KG1 (cell line): ENCODE measurements around the gene SNX14.
"Not testable (repeated sequence)": the region's sequence is repeated elsewhere in the genome, so short reads cannot be mapped to it uniquely, and the experiment has no call there.

ENCODE experiments used
- DNase-seq: peaks from one replicate; lab custom pipeline; 2025; lab: John Stamatoyannopoulos, UW

Gene SNX14

DNA sequence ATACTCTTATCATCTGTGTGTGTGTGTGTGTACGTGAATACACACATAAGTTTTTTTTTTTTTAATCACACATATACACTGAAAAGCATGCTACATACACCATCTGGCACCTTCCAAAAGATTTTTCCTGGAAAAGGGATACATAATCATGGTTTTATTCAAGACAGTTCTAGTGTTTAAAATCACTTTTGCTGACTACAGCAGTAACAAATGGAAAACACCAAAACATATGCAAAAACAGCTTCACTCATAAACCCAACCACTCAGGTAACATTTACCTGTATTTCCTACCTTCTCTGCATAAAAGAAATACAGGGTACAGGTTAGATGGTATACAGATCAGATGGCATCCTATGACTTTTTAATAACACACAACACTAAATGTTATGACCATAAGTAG, 2.5 kb downstream of the SNX14 start:
- DNase-seq = no peak

DNA sequence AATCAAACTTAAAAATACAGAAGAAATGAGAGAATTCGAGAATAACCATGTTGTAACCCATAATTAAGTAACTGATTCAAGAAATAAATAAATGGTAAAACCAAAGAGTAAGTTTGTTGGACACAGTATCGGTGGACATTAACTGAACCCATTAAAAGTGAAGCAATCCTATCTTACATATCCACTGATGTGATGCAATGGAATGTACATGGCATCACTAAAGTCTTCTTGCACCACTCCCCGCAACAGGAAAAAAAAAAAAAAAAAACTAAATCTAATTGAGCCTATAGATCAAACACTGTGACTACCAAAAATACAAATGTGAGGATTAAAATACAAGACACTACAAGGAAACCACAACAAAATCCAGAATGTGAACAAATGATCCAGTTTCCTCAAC, 7.9 kb downstream of the SNX14 start:
- no peak for DNase-seq

- DNase-seq = not testable (repeated sequence)
These were observed 10.8 kb downstream of the SNX14 start for GRCh38 chr6:85582832-85583231.

DNA sequence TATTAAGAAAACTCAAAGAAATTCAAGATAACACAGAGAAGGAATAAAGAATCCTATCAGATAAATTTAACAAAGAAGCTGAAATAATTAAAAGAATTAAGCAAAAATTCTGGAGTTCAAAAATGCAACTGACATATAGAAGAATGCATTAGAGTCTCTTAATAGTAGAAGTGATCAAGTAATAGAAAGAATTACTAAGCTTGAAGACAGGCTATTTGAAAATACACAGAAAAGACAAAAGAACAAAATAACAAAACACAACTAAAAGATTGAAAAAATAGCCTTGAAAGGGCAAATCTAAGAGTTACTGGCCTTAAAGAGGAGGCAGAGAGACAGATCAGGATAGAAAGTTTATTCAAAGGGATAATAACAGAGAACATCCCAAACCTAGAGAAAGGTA, 12.1 kb downstream of the SNX14 start:
- DNase-seq = no peak

GRCh38 chr6:85580878-85581267, 12.8 kb downstream of the SNX14 start:
- DNase-seq = no peak

GRCh38 chr6:85580118-85580877, 13.4 kb downstream of the SNX14 start:
- no peak for DNase-seq

GRCh38 chr6:85579581-85579980, 14.1 kb downstream of the SNX14 start:
- DNase-seq = no peak

DNA sequence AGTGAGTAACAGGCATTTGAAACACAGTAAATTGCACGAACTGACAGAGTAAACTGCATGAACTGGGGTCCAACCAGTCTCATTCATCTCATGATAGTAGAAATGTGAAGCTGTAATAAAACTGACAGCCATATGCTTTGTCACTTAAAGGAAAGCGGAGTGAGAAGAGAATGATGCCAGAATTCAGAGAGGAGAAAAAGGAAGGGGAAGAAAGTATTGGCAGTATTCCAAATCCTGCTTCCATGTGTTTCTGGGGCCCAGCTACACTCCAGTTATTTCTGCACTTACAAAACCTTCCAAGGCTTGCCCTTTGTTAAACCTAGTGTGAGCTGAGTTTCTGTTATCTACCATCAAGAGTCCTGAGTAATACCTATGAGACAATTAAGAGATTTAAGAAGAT, 17.2 kb downstream of the SNX14 start:
- no peak for DNase-seq

DNA sequence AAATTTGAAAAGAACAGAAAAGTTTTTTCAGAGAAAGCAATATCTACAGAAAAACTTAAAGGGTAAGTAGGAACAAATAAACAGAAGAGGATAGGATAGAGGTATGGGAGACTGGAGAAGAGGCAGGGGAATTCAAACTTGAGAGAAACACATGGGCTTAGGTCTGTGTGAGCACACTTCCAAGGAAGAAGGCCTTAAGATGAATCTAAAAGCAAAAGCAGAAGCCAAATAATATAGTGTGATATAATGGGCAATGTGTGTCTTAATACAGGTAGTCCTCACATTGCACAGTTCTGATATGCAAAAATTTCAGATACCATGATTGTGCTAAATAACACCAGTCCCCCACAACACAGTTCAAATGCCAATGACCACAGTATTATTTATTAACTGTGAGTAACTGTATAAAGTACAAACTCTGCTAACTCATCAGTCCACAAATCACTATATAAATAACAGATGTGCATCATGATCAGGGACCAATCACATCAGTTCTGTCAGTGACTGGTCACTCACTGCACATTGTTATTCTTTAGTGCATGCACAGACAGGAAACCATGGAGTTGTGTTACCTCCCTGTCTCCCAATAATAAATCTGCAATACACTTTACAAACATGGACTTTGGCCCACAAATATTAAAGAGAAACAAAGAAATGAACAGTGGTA, 18.6 kb downstream of the SNX14 start:
- DNase-seq = no peak

DNA sequence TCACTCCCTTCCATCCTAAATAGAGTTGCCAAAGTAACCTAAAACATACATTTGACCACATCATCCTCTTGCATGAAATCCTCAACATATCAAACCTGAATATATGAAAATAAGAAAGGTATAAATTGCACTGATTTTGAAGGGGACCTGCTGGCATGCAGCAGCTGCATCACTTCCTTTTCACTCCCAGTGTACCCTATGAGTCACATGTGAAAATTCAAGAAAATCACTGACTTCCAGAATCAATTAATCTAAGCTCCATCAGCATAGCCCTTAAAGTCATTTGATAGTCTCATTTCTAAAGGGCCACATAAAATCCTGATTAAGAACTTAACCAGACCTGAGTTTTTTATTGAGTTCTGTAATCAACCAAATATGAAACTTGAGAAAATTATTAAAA, 24.3 kb downstream of the SNX14 start:
- no peak for DNase-seq

- no peak for DNase-seq
These were observed 25.2 kb downstream of the SNX14 start for GRCh38 chr6:85568411-85568810.

- no peak for DNase-seq
These were observed 27.9 kb downstream of the SNX14 start for GRCh38 chr6:85565736-85566135.

DNA sequence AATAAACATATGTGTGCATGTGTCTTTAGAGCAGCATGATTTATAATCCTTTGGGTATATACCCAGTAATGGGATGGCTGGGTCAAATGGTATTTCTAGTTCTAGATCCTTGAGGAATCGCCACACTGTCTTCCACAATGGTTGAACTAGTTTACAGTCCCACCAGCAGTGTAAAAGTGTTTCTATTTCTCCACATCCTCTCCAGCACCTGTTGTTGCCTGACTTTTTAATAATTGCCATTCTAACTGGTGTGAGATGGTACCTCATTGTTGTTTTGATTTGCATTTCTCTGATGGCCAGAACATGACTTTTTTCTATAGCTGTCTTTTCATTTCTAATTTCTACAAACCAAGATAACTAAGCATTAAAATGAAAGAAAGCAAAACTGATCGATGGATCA, 29.4 kb downstream of the SNX14 start:
- not testable (repeated sequence) for DNase-seq

DNA sequence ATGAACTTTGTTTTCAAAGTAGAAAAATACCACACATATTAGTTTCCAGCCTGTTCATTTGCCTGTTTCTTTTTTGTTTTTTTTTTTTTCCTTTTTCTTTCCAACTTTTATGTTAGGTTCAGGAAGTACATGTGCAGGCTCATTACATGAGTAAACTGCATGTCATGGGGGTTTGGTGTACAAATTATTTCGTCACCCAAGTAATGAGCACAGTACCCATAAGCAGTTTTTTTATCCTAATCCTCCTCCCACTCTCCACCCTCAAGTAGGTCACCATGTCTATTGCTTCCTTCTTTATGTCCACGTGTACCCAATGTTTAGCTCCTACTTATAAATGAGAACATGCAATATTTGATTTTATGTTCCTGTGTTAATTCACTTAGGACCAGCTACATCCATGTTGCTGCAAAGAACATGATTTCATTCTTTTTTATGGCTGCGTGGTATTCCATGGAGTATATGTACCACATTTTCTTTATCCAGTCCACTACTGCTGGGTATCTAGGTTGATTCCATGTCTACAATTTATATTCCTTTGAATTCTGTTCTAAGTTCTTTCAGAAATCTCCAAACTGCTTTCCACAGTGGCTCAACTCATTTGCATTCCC, 31.8 kb downstream of the SNX14 start:
- no peak for DNase-seq

- no peak for DNase-seq
These were observed 36.5 kb downstream of the SNX14 start for GRCh38 chr6:85556992-85557668.

GRCh38 chr6:85552652-85553051, 41.0 kb downstream of the SNX14 start:
- DNase-seq = no peak

DNA sequence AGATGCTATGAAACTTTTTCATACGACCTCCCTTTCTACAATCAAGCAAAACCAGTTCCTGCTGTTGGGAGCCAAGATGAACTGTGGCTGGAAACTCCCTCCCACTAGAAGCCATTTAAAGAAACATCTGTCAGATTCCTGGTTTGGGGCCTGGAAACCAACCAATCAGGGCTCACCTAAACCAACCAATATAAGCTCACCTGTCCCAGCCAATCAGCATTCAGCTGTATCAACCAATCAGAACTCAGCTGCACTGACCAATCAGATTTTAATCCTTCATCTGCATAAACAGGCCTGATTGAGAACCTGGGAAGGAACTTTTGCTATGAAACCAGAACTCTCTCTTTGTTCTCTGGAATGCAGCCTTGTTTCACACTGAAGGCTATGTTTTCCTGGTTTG, 42.4 kb downstream of the SNX14 start:
- no peak for DNase-seq

GRCh38 chr6:85547719-85548118, 45.9 kb downstream of the SNX14 start:
- no peak for DNase-seq

DNA sequence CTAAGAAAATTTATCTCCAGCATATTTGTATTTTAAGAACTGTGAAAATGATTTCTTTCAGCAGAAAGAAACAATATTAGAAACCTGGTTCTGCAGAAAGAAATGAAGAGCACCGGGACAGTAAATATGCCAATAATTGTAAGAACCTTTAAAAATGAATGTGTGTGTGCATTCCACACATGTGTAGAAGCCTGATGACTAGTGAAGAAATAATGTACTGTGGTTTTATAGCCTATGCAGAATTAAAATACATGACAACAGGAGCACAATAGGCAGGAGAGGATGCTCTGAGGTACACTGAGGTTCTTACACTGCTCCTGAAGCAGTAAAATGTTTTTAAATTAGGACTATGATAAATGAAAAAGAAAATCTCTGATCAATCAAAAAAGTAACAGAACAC, 48.9 kb downstream of the SNX14 start:
- DNase-seq = no peak

DNA sequence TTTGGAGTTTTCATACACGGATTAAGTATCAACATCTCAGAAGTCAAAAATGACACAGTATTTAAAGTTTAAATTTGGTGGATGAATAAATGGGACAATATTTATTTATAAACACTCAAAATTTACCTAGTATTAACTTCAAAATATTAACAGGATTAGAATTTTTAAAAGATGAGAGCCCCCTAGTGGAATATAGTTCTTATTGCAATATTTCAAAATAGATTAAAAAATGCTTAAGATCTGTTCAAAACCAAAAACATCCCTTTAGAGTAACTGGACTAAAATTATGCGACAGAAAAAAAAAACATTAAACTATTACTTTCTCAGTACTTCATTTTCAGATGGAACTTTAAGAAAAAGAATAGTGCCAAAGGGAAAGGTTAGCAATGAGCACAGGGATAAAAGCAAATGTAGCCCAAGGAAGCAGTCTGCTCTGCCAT, 56.6 kb downstream of the SNX14 start:
- DNase-seq = no peak

DNA sequence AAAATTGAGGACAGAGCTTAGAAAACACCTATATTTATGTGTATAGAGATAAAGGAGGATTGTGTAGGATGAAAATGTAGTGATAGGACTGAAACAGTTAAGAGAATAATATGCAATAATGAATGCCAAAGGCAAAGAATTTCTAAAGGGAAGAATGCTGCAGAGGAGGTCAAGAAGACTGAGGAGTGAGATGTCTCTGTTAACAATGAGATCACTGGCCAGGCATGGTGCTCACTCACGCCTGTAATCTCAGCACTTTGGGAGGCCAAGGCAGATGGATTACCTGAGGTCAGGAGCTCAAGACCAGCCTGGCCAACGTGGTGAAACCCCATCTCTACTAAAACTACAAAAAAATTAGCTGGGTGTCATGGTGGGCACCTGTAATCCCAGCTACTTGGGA, 69.4 kb downstream of the SNX14 start:
- DNase-seq = not testable (repeated sequence)

DNA sequence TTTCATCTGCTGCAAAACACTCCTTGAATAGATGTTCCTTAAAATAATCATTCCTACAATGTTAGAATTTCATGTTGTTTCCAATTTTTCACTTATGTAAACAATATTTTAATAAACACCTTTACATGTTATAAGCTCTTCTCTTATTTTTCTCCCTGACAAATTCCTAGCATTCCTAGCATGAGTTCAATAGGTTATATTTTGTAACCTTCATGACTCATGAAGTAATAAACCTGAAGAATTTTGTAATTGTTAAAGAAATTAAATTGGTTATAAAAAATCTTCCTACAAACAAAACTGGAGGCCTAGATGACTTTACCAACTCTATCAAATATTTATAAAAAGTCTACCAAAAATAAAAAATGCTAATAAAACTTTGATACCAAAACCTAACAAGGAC, 77.5 kb downstream of the SNX14 start:
- no peak for DNase-seq
